Esophagus muscularis mucosa (tissue), 4 donors: Measurements from ENCODE around the gene ASB15.

Experiments used
- EP300 ChIP-seq: sonication (generic); formaldehyde crosslinking; IDR thresholded peaks from one replicate; pipeline ENCODE4 v1.6.1; 2017; ENCODE audit warnings: antibody characterized with exemption
- POLR2A ChIP-seq: fragments of 450-650 bp; IDR thresholded peaks from one replicate; pipeline ENCODE4 v1.6.1; 2017; ENCODE audit warnings: antibody characterized with exemption, moderate library complexity, mild to moderate bottlenecking, low read depth
- POLR2AphosphoS5 ChIP-seq, 2 donors: sonication (generic); formaldehyde crosslinking; IDR thresholded peaks; one replicate each; pipeline ENCODE4 v1.6.1; 2017; ENCODE audit warnings: antibody characterized with exemption in 2 of 2
- TF ChIP-seq, protein P1 (sequence below), 3 experiments: fragments of 200-600 bp in 2 of 3; fragments of 450-650 bp in 1 of 3; sonication (generic) in 2 of 3; IDR thresholded peaks; one replicate each; pipeline ENCODE4 v1.5.1; 2017 to 2019; ENCODE audit warnings: antibody characterized with exemption in 3 of 3, mild to moderate bottlenecking in 2 of 3, moderate library complexity in 1 of 3

DNA sequence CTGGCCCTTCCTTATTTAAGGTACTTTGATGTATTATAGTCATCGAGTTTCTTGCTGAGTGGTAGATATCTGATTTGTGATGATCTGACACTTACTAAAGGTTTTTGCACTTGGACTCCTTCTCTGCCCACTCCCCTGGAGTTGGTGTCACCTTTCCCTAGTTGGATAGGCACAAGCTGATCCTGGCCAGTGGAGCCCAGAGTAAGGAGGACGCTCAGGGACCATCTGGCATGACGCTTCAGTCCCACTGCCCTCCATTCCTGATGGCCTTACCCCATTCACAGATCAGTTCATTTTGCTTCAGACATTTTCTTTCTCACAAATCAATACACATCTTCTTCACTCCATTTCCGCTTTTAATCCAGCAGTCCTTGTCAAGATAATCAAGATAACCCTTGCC lies 20.1 kb downstream of the ASB15 start:
- no peak for TF ChIP-seq POLR2A
- TF ChIP-seq, protein P1, sequence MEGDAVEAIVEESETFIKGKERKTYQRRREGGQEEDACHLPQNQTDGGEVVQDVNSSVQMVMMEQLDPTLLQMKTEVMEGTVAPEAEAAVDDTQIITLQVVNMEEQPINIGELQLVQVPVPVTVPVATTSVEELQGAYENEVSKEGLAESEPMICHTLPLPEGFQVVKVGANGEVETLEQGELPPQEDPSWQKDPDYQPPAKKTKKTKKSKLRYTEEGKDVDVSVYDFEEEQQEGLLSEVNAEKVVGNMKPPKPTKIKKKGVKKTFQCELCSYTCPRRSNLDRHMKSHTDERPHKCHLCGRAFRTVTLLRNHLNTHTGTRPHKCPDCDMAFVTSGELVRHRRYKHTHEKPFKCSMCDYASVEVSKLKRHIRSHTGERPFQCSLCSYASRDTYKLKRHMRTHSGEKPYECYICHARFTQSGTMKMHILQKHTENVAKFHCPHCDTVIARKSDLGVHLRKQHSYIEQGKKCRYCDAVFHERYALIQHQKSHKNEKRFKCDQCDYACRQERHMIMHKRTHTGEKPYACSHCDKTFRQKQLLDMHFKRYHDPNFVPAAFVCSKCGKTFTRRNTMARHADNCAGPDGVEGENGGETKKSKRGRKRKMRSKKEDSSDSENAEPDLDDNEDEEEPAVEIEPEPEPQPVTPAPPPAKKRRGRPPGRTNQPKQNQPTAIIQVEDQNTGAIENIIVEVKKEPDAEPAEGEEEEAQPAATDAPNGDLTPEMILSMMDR (IDR thresholded peaks at IDR 0.05) = no peak
- TF ChIP-seq EP300 = no peak
- no peak for TF ChIP-seq POLR2AphosphoS5 (IDR thresholded peaks at IDR 0.05)
